HEK293 (cell line): ENCODE results near the gene PLD5.

Experiments used
- CTCF ChIA-PET: fragments of 350-600 bp; formaldehyde crosslinking; extraction: SDS; loops from one replicate; lab custom pipeline; 2021; ENCODE audit warnings: antibody characterized with exemption; lab: Yijun Ruan, JAX
- POLR2A ChIA-PET: fragments of 300-600 bp; formaldehyde crosslinking; extraction: SDS; loops from one replicate; lab custom pipeline; 2020; ENCODE audit warnings: antibody characterized with exemption, inconsistent platforms; lab: Yijun Ruan, JAX
- H3K27ac ChIP-seq: fragments of 200-500 bp; sonication (Bioruptor generic); 2 replicates; pipeline ENCODE4 v1.5.1; 2014; ENCODE audit warnings: low read depth, low read length, control low read depth, inconsistent platforms; ENCODE audit errors: extremely low read depth
- H3K36me3 ChIP-seq, 2 experiments: fragments of 200-500 bp in 1 of 2; sonication (Bioruptor generic) in 1 of 2; 1 replicate in 1 of 2; 2 replicates in 1 of 2; pipeline ENCODE4 v1.5.1; 2014 to 2017; ENCODE audit warnings: inconsistent platforms in 2 of 2, low read length in 2 of 2; ENCODE audit not compliant: control insufficient read depth in 2 of 2, insufficient read depth in 1 of 2
- H3K4me1 ChIP-seq: fragments of 200-500 bp; sonication (Bioruptor generic); 2 replicates; pipeline ENCODE4 v1.5.1; 2014; ENCODE audit warnings: mild to moderate bottlenecking, low read length, inconsistent platforms; ENCODE audit not compliant: control insufficient read depth, insufficient read depth
- H3K4me3 ChIP-seq: 2 replicates; pipeline ENCODE4 v1.5.1; 2011; ENCODE audit warnings: low read depth, mild to moderate bottlenecking, control low read depth, low read length, moderate library complexity
- H3K9me3 ChIP-seq: fragments of 200-500 bp; sonication (Bioruptor generic); 2 replicates; pipeline ENCODE4 v1.5.1; 2014; ENCODE audit warnings: low read depth, low read length, inconsistent platforms; ENCODE audit not compliant: control insufficient read depth, insufficient read depth
- IKZF3 ChIP-seq: fragments of 450-650 bp; IDR thresholded peaks from 2 replicates; pipeline ENCODE4 v1.5.0; 2018; ENCODE audit warnings: missing biosample characterization, mild to moderate bottlenecking, missing genetic modification characterization, moderate library complexity
- MEIS1 ChIP-seq: sonication (generic); formaldehyde crosslinking; IDR thresholded peaks from 2 replicates; pipeline ENCODE4 v1.8.1; 2022; ENCODE audit warnings: missing genetic modification reagents, mild to moderate bottlenecking, borderline replicate concordance
- TCF7L2 ChIP-seq: IDR thresholded peaks from 2 replicates; pipeline ENCODE4 v1.6.1; 2011; ENCODE audit warnings: low read depth, mild to moderate bottlenecking, inconsistent platforms, low read length, moderate library complexity, borderline replicate concordance
- ZBTB11 ChIP-seq: fragments of 450-650 bp; formaldehyde crosslinking; conservative IDR thresholded peaks from 2 replicates; pipeline ENCODE4 v1.5.1; 2016; ENCODE audit warnings: low read depth, missing biosample characterization, missing genetic modification characterization
- ZFP69B ChIP-seq: fragments of 450-650 bp; formaldehyde crosslinking; IDR thresholded peaks from 2 replicates; pipeline ENCODE4 v1.5.1; 2016; ENCODE audit warnings: missing biosample characterization, missing genetic modification characterization
- ZNF354C ChIP-seq: fragments of 450-650 bp; formaldehyde crosslinking; IDR thresholded peaks from 2 replicates; pipeline ENCODE4 v1.5.1; 2016; ENCODE audit warnings: missing biosample characterization, missing genetic modification characterization, low read depth, borderline replicate concordance
- ZNF610 ChIP-seq: fragments of 450-650 bp; formaldehyde crosslinking; IDR thresholded peaks from 2 replicates; pipeline ENCODE4 v1.5.1; 2016; ENCODE audit warnings: missing biosample characterization, missing genetic modification characterization, borderline replicate concordance
- ZNF785 ChIP-seq: fragments of 450-650 bp; formaldehyde crosslinking; IDR thresholded peaks from 2 replicates; pipeline ENCODE4 v1.5.1; 2016; ENCODE audit warnings: missing biosample characterization, missing genetic modification characterization
- TF ChIP-seq, protein P1 (sequence below): fragments of 450-650 bp; formaldehyde crosslinking; IDR thresholded peaks from 2 replicates; pipeline ENCODE4 v1.5.1; 2016; ENCODE audit warnings: missing biosample characterization, missing genetic modification characterization
- TF ChIP-seq, protein P2 (sequence below): fragments of 450-650 bp; formaldehyde crosslinking; IDR thresholded peaks from 2 replicates; pipeline ENCODE4 v1.5.1; 2016; ENCODE audit warnings: missing biosample characterization, missing genetic modification characterization
- TF ChIP-seq, protein P3 (sequence below): fragments of 450-650 bp; formaldehyde crosslinking; IDR thresholded peaks from 2 replicates; pipeline ENCODE4 v1.5.1; 2016; ENCODE audit warnings: missing biosample characterization, missing genetic modification characterization

The PLD5 gene

DNA sequence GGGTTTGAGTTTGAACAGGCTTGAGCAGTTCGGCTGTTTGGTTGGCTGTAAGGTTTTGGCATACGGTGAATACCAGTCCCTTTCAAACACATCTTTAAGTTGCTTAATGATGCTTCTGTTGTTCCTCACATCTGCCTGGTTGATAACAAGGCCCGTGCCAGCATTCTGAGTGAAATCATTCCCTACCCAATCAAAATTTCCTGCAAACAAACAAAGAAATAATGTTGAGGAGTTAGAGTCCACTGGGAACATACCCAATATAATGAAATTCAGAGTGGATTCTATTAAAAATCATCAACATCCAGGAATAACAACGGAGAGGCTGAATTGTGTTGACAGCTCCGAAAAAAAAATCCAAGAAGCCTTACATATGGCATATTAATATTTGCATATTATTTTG lies 434.6 kb downstream of the PLD5 start:
- H3K9me3 ChIP-seq: no peaks in the 10 kb centered on the region
- H3K4me1 ChIP-seq: no peaks in the 10 kb centered on the region
- CTCF ChIA-PET: interaction anchor here (0.8 kb wide), 1 partner anchor 90 kb away, joined by 5 read pairs; no protein-coding TSS in a partner anchor
- TF ChIP-seq MEIS1: no peak
- TF ChIP-seq, protein P1, sequence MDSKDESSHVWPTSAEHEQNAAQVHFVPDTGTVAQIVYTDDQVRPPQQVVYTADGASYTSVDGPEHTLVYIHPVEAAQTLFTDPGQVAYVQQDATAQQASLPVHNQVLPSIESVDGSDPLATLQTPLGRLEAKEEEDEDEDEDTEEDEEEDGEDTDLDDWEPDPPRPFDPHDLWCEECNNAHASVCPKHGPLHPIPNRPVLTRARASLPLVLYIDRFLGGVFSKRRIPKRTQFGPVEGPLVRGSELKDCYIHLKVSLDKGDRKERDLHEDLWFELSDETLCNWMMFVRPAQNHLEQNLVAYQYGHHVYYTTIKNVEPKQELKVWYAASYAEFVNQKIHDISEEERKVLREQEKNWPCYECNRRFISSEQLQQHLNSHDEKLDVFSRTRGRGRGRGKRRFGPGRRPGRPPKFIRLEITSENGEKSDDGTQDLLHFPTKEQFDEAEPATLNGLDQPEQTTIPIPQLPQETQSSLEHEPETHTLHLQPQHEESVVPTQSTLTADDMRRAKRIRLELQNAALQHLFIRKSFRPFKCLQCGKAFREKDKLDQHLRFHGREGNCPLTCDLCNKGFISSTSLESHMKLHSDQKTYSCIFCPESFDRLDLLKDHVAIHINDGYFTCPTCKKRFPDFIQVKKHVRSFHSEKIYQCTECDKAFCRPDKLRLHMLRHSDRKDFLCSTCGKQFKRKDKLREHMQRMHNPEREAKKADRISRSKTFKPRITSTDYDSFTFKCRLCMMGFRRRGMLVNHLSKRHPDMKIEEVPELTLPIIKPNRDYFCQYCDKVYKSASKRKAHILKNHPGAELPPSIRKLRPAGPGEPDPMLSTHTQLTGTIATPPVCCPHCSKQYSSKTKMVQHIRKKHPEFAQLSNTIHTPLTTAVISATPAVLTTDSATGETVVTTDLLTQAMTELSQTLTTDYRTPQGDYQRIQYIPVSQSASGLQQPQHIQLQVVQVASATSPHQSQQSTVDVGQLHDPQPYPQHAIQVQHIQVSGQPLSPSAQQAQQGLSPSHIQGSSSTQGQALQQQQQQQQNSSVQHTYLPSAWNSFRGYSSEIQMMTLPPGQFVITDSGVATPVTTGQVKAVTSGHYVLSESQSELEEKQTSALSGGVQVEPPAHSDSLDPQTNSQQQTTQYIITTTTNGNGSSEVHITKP (tag by site-specific recombination): no peak
- no peak for TF ChIP-seq ZFP69B (tag by site-specific recombination)
- POLR2A ChIA-PET: no interaction called here
- no peaks in the 10 kb centered on the region for H3K36me3 ChIP-seq
- no peak overlapping the region for H3K27ac ChIP-seq
- no peak overlapping the region for H3K4me3 ChIP-seq

DNA sequence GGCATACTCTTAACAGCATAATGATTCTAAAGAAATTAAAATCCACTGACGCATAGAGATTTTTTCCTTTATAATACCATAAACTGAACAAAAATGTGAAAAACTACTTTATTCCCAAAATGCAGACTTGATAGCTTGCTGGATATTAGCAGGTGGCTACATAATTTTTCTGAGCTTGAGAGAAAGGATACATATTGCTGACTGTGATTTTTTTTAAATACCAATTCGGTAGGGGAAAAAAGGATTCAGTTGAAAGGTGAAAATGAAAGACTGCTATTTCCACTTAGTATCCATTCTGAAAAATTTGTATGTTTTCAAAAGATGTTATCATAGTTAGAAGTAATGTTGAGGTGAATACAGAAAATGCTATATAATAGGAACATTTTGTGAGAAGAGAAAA lies 435.6 kb downstream of the PLD5 start:
- no peak for TF ChIP-seq IKZF3 (tag by site-specific recombination)
- TF ChIP-seq, protein P2, sequence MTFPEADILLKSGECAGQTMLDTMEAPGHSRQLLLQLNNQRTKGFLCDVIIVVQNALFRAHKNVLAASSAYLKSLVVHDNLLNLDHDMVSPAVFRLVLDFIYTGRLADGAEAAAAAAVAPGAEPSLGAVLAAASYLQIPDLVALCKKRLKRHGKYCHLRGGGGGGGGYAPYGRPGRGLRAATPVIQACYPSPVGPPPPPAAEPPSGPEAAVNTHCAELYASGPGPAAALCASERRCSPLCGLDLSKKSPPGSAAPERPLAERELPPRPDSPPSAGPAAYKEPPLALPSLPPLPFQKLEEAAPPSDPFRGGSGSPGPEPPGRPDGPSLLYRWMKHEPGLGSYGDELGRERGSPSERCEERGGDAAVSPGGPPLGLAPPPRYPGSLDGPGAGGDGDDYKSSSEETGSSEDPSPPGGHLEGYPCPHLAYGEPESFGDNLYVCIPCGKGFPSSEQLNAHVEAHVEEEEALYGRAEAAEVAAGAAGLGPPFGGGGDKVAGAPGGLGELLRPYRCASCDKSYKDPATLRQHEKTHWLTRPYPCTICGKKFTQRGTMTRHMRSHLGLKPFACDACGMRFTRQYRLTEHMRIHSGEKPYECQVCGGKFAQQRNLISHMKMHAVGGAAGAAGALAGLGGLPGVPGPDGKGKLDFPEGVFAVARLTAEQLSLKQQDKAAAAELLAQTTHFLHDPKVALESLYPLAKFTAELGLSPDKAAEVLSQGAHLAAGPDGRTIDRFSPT (tag by site-specific recombination): no peak
- no peak for TF ChIP-seq ZNF610
- TF ChIP-seq, protein P3, sequence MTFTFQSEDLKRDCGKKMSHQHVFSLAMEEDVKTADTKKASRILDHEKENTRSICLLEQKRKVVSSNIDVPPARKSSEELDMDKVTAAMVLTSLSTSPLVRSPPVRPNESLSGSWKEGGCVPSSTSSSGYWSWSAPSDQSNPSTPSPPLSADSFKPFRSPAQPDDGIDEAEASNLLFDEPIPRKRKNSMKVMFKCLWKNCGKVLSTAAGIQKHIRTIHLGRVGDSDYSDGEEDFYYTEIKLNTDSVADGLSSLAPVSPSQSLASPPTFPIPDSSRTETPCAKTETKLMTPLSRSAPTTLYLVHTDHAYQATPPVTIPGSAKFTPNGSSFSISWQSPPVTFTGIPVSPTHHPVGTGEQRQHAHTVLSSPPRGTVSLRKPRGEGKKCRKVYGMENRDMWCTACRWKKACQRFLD (tag by site-specific recombination): no peak
- no peak for TF ChIP-seq ZBTB11 (tag by site-specific recombination)
- TF ChIP-seq ZNF354C (tag by site-specific recombination): no peak
- no peak for TF ChIP-seq ZNF785 (tag by site-specific recombination)
- CTCF ChIA-PET: interaction anchor here (0.6 kb wide), 1 partner anchor 102 kb away, joined by 5 read pairs; no protein-coding TSS in a partner anchor
- POLR2A ChIA-PET: no interaction called here

DNA sequence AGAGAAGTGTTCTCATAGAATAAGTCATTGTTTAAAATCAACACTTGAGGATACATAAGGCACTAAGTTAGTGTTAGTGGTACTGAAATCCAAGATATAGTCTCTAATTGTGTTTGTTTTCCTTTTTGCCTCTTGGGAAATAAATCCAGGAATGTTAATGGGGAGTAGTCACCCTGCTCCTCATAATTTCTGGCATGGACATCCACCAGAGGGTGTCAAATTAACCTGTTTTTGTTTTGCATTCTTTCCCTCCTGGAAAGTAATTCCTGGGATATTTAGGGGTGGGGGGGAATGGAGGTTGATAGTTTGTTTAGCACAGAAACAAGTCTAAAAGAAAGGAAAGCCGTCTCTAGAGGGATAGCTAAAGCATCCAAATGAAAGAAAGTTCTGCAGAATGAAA lies 437.8 kb downstream of the PLD5 start:
- CTCF ChIA-PET: no interaction called here
- no peak for TF ChIP-seq TCF7L2
- TF ChIP-seq, all 188 proteins: peak for 0
- Histone ChIP-seq H3K9me3 (no peaks in the 10 kb centered on the region), H3K36me3 (no peaks in the 10 kb centered on the region), H3K27ac (no peak overlapping the region), H3K4me1 (no peaks in the 10 kb centered on the region), H3K4me3 (no peak overlapping the region)
- POLR2A ChIA-PET: no interaction called here

More for the DNA sequence above, 435.6 kb downstream of the PLD5 start:
- H3K27ac ChIP-seq: no peak overlapping the region
- H3K36me3 ChIP-seq: no peaks in the 10 kb centered on the region
- H3K9me3 ChIP-seq: no peaks in the 10 kb centered on the region
- H3K4me3 ChIP-seq: no peak overlapping the region
- H3K4me1 ChIP-seq: no peaks in the 10 kb centered on the region
